ENCODE measurements around the gene SART1. TPM values are rescaled to one million over a fixed set of nuclear protein-coding genes. Genes with fewer than 3 reads are reported as not detected.
"Not testable (repeated sequence)": the region's sequence is repeated elsewhere in the genome, so short reads cannot be mapped to it uniquely, and the experiment has no call there.

SART1 gene
- total RNA-seq, 1 donor from 2014 or later, result 14.6 TPM

DNA sequence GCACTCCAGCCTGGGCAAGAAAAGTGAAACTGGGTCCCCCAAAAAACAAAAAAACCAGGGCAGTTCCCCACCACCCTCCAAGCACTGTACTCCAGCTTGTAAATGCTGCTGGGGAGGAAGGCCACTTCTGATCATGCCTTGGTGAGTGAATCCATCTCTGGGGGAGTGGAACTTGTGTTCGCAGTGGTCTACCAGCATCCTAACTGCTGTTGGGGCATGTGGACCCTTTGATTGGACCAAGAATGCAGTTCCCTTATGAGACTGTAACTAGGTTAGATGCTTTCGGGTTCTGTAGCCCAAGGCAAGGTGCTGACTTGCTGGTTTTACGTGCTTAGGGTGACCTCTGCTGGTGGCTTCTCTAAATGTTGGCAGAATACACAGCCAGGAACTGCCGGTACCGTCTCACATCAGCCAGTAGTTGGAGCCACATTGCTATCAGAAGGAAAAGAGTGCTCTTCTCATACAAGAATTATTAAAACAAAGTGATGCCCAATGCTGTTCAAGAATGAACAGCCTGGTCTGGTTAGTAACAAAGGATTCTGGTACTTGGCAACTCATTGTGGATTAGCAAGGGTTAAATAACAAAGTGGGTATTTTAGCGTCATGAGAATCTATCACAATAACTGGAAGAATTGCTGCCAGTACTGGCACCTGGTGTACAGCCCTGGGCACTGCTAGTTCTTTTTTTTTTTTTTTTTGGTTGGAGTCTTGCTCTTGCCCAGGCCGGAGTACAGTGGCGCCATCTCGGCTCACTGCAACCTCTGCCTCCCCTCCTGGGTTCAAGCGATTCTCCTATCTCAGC lies 27.5 kb downstream of the SART1 start:
- ATAC-seq, result peak; percentile 100
- peak; percentile 89 for DNase-seq (ENCODE audit: low spot score)

DNA sequence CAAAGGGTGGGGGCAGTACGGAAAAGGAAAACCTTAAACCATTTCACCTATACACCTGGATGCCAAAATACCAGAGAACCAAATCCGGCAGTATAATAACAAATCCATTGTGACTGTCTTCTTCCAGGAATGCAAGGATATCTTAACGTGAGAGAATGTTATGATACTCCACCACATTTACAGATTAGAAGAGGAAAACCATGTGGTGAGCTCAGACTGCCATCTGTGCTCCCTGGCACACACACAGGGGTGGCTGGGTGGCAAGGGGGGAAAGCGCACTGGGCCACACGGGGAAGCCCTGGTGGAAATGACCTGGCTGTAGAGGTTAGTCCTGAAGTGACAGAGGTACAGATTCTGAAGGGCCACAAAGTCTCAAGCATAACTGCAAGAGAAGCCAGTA lies 30.5 kb downstream of the SART1 start:
- no peak for ATAC-seq
- no peak for DNase-seq (ENCODE audit: low spot score)

DNA sequence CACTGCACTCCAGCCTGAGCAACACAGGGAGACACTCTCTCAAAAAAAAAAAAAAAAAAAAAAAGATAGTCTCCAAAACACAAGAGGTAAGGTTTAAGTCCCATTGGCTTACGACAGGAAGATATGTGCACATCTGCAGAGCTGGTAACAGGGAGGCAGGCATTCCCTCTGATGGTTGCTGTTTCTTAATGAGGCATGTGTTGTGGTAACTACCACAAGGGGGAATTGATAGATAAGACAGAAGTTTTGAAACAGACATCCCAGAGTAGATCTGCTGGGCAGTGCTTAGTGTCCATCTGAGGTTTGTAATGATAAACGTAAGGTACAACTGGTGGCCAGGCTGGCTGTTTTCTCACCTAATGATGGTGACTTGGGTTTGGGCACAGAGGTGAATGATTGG lies 35.8 kb downstream of the SART1 start:
- ATAC-seq, result no peak

DNA sequence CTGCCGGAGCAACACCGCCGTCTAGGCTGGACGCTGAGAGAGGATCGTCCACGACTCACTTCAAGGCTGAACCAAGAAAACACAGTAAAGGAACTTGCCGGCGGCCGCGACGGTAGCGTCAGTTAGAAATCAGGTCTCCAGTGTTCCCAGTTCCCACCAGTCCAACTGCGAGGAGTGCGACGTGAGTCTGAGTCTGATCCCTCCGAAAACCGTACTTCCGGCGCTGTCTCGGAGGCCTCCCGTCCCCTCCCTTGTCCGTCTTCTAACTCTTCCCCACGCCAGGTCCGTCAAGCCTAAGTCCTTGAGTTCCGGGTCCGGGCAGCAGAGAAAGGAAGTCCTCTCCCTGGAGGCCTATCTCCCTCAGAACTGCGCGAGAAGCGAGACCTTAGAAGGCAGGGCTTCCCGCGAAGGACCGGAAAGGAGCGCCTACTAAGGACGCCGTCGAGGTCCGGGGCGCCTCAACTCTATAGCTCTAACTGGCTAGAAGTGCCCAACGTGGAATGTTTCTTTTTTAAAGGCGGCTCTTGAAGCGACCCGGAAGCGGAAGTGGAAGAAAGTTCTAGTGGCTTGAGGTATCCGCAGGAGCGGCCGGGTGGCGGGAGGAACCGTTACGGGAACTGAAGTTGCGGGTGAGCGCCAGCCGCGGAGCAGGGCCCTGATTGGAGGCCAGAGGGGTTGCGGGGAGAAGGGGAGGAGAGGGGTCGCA lies 40.6 kb downstream of the SART1 start, which contains the start of the genes BANF1 and EIF1AD:
Gene BANF1, plus strand, starts transcription at position 562 of the 706 bp plus-strand sequence. CDS start 748 bp downstream, outside the sequence.
Gene EIF1AD, minus strand, starts transcription at position 216 of the 706 bp plus-strand sequence. CDS start 1,768 bp downstream, outside the sequence.
- peak; percentile 88 for ATAC-seq
- peak; percentile 94 for DNase-seq (ENCODE audit: low spot score)

More for the DNA sequence above, 35.8 kb downstream of the SART1 start:
- DNase-seq (ENCODE audit: low spot score), result no peak

DNA sequence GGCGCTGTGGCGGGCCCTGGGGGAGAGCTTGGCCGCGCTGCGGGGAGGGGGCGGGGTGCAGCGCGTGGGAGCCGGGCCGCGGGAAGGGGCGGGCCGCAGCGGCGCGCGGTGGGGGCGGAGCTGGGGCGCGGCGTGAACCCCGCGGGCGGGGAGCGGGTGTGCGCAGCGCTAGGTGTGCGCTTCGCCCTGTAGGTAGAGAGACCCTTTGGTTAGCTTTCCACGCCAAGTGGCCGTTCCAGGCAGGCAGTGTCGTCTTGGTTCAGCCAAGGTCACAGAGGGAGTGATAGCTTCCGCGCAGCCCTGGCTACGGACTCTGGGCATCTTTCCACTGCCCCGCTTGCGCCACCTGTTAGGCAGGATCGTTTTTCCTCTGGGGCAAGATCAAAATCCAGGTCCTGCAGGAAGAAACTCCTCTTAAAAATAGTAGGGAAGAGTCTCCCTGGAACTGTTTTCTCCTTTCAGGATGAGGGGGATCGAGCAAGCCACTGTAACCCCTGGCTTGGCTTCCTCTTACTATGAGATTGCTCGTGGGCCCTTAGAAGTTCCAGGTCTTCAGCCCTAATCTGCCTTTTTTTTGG lies 41.2 kb downstream of the SART1 start:
- peak; percentile 89 for ATAC-seq
- peak; percentile 79 for DNase-seq (ENCODE audit: low spot score)

DNA sequence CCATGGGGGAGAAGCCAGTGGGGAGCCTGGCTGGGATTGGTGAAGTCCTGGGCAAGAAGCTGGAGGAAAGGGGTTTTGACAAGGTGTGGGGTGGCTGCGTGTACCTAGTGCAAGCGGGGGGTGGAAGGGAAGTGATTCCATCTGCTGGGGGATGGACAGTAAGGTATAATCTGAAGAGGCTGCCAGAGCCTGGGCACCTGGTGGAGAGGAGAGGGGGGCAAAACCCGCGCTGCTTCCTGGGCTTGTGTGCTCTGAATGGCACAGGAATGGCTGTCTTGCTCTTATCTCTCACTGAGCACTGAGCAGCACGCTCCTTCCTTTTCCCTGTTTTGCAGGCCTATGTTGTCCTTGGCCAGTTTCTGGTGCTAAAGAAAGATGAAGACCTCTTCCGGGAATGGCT lies 41.8 kb downstream of the SART1 start:
- no peak for ATAC-seq

DNA sequence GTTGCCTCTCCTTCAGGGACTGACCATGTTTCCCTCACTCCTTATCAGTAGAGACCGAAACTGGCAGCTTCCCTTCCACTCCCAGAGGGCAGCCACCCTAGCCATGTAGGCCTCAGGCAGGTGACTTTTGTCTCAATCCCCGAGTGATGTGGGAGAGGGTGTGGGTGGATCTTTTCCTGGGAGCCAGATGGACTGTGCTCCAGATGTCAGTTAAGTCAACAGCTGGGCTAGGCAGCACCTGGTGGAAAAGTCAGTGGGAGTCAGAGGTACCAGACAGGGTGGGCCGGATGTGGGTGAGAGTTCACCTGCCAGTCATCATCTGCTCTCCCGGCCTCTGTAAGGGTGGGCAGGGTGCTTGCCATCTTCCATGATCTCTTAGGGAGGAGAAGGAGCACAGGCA lies 42.7 kb downstream of the SART1 start:
- no peak for ATAC-seq
- no peak for DNase-seq (ENCODE audit: low spot score)

More for the DNA sequence above, 41.8 kb downstream of the SART1 start:
- DNase-seq (ENCODE audit: low spot score), result no peak

DNA sequence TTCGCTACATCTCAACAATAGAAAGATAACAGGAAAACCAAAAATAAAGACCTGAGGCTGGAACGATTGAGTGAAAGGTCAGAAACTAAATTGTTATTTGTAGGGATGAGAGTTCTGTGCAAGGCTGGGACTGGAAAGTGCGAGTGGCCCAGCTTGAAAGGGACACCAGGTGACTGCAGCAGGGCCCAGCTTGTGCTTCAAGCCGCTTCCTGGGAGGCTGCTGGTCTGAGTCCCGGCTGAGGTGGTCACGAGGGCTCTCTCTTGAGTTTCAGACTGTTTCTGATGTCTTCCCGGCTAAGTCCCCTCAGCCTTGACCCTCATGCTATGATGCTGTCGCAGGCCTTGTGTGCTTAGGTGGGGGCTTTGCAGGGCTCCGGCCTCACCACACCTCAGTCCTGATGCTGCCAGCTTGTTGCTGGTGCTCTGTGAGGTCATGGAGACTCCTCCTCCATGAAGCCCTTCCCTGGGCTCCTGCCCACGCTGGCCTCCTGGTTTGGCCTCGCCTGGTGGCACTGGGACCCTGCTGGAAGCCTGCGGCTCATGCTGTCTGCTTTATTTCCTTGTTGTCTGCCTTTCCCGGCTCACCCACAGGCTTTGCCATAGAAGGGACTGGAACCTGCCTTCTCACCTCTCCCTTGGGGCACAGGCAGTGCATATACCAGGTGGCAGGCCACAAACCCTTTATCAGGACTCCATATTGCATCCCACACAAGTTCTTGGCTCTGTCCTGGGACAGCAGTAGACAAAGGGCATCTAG lies 44.8 kb downstream of the SART1 start:
- ATAC-seq (no peak), DNase-seq (ENCODE audit: low spot score) (no peak)

DNA sequence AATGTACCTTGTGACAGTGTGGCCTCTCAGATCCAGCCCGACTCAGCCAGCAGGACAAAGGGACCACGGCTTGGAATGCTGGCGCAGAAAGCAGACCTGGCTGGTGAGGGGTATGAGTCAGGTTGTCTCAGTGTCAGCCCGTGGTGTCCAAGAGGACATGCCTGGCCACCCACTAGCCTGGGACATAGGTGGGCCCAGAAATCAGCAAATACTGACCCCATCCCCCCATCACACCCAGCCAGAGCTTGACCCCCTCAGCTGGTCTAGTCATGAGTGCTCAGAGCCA lies 45.3 kb downstream of the SART1 start:
- ATAC-seq (no peak), DNase-seq (ENCODE audit: low spot score) (no peak)

DNA sequence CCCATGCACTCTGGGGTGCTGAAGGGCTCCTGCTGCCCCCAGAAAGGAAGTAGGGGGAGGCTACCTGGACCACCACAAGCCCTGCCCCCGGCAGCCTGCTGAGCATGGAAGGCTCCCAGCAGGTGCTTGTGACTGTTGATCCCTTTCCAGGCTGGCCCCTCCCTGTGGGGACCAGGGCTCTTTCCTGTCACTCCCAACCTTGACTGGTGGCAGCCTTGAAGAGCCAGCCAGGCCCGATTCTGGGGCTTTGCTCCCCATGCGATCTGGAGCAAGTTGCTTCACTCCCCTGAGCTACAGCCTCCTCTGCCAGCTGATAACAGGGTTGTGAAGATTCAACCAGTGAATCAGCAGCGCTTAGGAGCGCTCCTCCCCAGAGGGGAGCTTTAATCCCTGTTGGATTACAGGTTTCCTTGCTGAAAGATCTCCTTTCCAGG lies 45.7 kb downstream of the SART1 start:
- DNase-seq (ENCODE audit: low spot score), result no peak
- ATAC-seq, result no peak

DNA sequence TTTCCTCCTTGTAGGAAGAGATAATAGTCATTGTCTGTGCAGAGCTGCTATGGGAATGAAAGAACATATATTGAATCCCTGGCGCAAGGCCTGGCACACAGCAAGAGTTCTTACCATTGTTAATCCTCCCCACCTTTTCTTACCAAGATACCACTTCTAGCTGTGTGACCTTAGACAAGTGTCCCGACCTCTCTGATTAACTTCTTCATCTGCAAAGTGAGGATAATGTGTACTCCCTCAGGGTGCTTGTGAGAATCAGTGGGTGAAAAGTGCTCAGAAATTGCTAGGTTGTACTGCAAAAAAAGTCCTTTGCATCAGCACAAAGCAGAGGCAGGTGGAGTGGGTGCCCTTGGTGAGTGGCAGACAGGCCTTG lies 46.5 kb downstream of the SART1 start:
- no peak for DNase-seq (ENCODE audit: low spot score)
- no peak for ATAC-seq

DNA sequence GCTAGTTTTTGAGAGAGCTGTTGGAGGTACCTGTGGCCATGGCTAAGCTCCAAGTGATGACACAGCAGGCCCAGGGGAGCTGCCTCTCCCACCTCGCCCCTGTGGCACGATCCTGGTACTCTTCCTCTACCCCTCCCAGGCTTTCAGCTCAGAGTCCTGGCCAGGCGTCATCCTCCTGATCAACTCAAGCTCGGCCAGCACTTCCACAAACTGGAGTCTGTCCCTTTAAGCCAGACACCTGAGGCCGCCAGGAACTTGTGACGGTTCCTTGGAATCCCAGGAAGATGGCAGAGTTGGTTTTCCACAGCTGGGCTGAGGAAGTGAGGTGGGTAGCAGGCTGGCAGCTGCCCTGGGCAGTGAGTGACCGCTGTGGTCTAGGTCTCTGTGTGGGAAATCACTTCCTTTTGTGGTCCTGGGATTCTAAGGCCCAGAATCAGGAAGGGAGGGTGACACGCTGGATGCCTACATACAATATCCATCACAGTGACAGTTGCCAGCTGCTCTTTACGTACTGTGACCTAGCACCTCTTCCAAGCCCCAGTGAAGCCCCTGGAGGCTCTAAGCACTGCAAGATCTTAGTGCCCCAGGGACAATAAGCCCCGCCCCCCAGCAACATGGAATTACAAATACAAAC lies 47.1 kb downstream of the SART1 start:
- no peak for DNase-seq (ENCODE audit: low spot score)
- ATAC-seq, result no peak

DNA sequence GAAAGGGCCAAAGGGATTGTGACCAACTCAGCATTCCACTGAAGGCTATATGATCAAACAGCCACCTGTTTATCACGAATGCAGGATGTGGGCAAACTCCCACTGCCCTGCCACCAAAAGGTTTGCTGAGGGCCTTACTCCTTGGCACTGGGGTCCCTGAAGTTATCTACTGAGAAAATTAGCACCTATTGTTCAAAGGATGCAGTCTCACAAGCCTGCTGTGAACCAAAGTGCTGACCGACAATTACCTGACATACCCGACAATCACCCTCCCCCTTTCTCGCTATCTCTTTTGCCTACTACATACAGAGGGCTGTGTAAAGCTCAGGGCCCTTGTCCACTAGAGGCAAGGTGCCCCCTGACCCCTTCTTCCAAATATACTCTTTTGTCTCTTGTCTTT lies 48.5 kb downstream of the SART1 start:
- not testable (repeated sequence) for ATAC-seq

DNA sequence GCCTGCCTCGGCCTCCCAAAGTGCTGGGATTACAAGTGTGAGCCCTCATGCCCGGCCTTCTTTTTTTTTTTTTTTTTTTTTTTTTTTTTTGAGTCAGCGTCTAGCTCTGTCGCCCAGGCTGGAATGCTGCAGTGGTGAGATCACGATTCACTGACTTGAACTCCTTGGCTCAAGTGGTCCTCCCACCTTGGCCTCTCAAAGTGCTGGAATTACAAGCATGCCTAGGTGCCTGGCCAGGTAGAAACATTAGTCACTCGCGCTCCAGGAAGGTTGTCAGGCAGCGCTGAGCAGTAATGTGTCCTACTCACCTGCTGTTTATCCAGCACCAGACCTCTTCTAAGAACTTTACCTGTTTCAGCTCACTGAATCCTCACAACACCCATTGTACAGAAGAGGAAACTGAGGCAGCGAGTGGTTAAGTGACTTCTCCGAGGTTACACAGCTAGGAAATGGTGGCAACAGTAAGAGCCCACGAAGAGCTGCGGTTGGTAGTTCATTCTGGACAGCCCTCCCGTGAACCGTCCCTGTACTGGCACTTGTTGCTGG lies 49.8 kb downstream of the SART1 start:
- no peak for DNase-seq (ENCODE audit: low spot score)
- ATAC-seq, result no peak

More for the DNA sequence above, 48.5 kb downstream of the SART1 start:
- DNase-seq (ENCODE audit: low spot score), result not testable (repeated sequence)

DNA sequence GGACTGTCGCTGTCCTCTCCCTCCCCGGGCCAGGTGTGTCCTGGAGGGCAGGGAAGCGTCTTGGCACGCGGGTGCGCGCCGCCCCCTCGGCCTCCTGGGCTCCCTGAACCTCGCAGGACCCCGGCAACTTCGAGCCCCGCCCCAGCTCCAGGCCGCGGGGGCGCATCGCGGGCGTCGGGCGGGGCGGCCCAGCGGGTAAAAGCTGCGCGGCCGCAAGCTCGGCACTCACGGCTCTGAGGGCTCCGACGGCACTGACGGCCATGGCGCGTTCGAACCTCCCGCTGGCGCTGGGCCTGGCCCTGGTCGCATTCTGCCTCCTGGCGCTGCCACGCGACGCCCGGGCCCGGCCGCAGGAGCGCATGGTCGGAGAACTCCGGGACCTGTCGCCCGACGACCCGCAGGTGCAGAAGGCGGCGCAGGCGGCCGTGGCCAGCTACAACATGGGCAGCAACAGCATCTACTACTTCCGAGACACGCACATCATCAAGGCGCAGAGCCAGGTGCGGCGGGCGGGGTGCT lies 50.3 kb downstream of the SART1 start, which contains the start of gene CST6:
Gene CST6, plus strand, starts transcription at position 224 of the 519 bp plus-strand sequence. Its CDS starts 37 bp downstream, at position 261.
- DNase-seq (ENCODE audit: low spot score) (no peak), ATAC-seq (no peak)

DNA sequence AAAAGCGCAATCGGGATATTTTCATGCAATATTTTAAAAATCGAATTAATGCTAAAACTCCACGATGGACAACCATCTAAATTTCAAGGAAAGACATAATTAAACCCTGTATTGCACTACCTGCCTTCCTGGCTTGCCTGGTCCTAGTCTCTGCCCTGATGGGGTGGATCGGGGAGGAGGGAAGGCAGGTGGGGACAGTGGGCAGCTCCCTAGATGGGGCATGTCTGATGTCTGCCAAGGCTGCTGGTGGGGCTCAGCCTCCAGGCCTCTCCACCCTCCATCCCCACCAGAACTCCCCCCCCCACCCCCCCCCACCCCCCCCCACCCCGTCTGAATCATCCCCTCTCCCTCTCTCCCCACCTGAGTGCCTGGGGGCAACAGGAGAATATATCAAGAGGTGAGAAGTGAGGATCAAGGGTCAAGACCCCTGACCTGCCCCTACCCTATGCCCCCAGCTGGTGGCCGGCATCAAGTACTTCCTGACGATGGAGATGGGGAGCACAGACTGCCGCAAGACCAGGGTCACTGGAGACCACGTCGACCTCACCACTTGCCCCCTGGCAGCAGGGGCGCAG lies 50.9 kb downstream of the SART1 start:
- ATAC-seq, result no peak
- DNase-seq (ENCODE audit: low spot score), result no peak

DNA sequence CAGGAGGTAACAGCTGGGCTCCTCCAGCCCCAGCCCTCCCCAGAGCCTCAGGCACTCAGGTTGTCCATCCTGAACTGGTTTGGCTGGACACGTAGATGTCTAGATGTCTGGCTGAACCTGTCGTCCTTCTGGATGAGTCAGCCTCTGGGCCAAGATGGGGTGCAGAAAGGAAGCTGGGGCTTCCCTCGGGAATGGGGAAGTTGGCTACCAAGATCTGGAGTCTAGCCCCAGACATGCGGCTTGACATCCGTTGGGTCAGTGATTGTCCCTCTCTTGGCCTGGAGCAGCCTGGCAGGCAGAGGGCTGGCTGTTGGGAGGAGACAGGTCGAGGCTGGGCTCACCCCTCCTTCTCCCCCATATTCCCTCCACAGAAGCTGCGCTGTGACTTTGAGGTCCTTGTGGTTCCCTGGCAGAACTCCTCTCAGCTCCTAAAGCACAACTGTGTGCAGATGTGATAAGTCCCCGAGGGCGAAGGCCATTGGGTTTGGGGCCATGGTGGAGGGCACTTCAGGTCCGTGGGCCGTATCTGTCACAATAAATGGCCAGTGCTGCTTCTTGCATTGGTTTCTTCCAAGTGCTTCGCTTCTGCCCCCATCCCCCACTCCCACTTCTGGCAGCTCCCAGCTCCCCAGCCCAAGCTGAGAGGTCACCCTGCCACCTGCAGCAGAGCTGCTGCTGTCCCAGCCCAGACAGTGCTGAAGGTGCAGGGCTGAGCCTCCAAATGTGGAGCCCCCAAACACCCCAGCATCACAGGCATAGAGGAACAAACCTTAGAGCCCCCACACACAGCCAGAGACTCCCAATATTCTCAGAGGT lies 51.6 kb downstream of the SART1 start:
- no peak for DNase-seq (ENCODE audit: low spot score)
- no peak for ATAC-seq

DNA sequence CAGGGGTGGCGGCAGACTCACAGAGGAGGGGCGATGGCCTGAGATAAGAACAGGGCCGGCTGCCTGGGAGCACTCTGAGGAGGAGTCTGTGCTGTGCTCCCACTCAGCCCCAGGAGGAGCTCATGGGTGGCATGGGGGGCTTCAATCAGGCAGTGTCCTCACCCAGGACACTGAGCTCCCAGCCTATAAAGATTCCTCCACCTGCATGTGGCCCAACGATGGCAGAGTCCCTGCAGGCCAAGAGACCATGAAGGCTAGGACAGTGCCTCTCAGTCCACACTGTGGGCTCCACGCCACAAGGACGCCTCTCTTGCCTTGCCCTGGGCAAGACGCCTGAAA lies 52.2 kb downstream of the SART1 start:
- no peak for DNase-seq (ENCODE audit: low spot score)
- no peak for ATAC-seq

Data from left lobe of liver (tissue), 2 donors.